H9 (cell line): ENCODE data around the gene GRIK4. TPM values are rescaled to one million over a fixed set of nuclear protein-coding genes. Genes with fewer than 3 reads are reported as not detected.

Source experiments
- DNase-seq: peaks from one replicate; pipeline ENCODE4 v3.0.0-alpha.2; 2017
- H2AFZ ChIP-seq: one replicate; pipeline ENCODE4 v1.6.1; 2013; ENCODE audit warnings: mild to moderate bottlenecking, low read length, control low read depth, moderate library complexity
- H2AK5ac ChIP-seq: 2 replicates; pipeline ENCODE4 v1.6.1; 2013; ENCODE audit warnings: low read length, control low read depth, mixed read lengths; ENCODE audit not compliant: insufficient read length
- H2BK120ac ChIP-seq: one replicate; pipeline ENCODE4 v1.6.1; 2013; ENCODE audit warnings: low read depth, mild to moderate bottlenecking, low read length, control low read depth, inconsistent platforms; ENCODE audit not compliant: poor library complexity, severe bottlenecking
- H2BK12ac ChIP-seq: 2 replicates; pipeline ENCODE4 v1.6.1; 2013; ENCODE audit warnings: low read length, control low read depth, mixed read lengths, low read depth; ENCODE audit not compliant: insufficient read length
- H2BK15ac ChIP-seq: 2 replicates; pipeline ENCODE4 v1.6.1; 2013; ENCODE audit warnings: low read depth, low read length, control low read depth
- H2BK20ac ChIP-seq: one replicate; pipeline ENCODE4 v1.6.1; 2013; ENCODE audit warnings: low read depth, mild to moderate bottlenecking, low read length, control low read depth, inconsistent platforms; ENCODE audit not compliant: poor library complexity, severe bottlenecking
- H2BK5ac ChIP-seq: 2 replicates; pipeline ENCODE4 v1.6.1; 2013; ENCODE audit warnings: low read length, control low read depth, mixed read lengths; ENCODE audit not compliant: insufficient read length
- H3K14ac ChIP-seq: 2 replicates; pipeline ENCODE4 v1.6.1; 2013; ENCODE audit warnings: low read length, control low read depth; ENCODE audit not compliant: insufficient read depth
- H3K18ac ChIP-seq: 2 replicates; pipeline ENCODE4 v1.6.1; 2013; ENCODE audit warnings: low read depth, mild to moderate bottlenecking, mixed read lengths, low read length, control low read depth; ENCODE audit not compliant: insufficient read length
- H3K23ac ChIP-seq: 2 replicates; pipeline ENCODE4 v1.6.1; 2013; ENCODE audit warnings: low read length, control low read depth, mixed read lengths, low read depth; ENCODE audit not compliant: insufficient read length
- H3K23me2 ChIP-seq: 2 replicates; pipeline ENCODE4 v1.6.1; 2013; ENCODE audit warnings: low read depth, mild to moderate bottlenecking, mixed read lengths, low read length, control low read depth; ENCODE audit not compliant: insufficient read length, poor library complexity, severe bottlenecking
- H3K27ac ChIP-seq: 2 replicates; pipeline ENCODE4 v1.5.1; 2013; ENCODE audit warnings: low read length, control low read depth, mixed read lengths, low read depth; ENCODE audit not compliant: insufficient read length
- H3K27me3 ChIP-seq: 2 replicates; pipeline ENCODE4 v1.6.1; 2013; ENCODE audit warnings: low read length, control low read depth, inconsistent platforms; ENCODE audit not compliant: insufficient read depth
- H3K4ac ChIP-seq: 2 replicates; pipeline ENCODE4 v1.6.1; 2013; ENCODE audit warnings: low read depth, mild to moderate bottlenecking, control low read depth, inconsistent platforms, low read length, moderate library complexity
- H3K4me1 ChIP-seq: 2 replicates; pipeline ENCODE4 v1.6.1; 2013; ENCODE audit warnings: low read length, control low read depth, inconsistent platforms; ENCODE audit not compliant: insufficient read depth
- H3K4me2 ChIP-seq: 2 replicates; pipeline ENCODE4 v1.6.1; 2013; ENCODE audit warnings: low read length, control low read depth, mixed read lengths; ENCODE audit not compliant: insufficient read length, insufficient read depth
- H3K56ac ChIP-seq: 2 replicates; pipeline ENCODE4 v1.6.1; 2013; ENCODE audit warnings: low read depth, mild to moderate bottlenecking, mixed read lengths, low read length, control low read depth; ENCODE audit not compliant: insufficient read length
- H3K79me1 ChIP-seq: 2 replicates; pipeline ENCODE4 v1.6.1; 2013; ENCODE audit warnings: low read depth, mild to moderate bottlenecking, moderate library complexity, low read length, control low read depth, inconsistent platforms; ENCODE audit not compliant: insufficient read depth, poor library complexity, severe bottlenecking
- H3K79me2 ChIP-seq: 2 replicates; pipeline ENCODE4 v1.6.1; 2013; ENCODE audit warnings: low read length, control low read depth, inconsistent platforms; ENCODE audit not compliant: insufficient read depth
- H3K9ac ChIP-seq: 2 replicates; pipeline ENCODE4 v1.6.1; 2013; ENCODE audit warnings: low read length, control low read depth, mixed read lengths; ENCODE audit not compliant: insufficient read length; ENCODE audit errors: extremely low read depth
- H3K9me3 ChIP-seq: one replicate; pipeline ENCODE4 v1.6.1; 2013; ENCODE audit warnings: low read depth, low read length, inconsistent platforms; ENCODE audit not compliant: control insufficient read depth
- H3T11ph ChIP-seq: one replicate; pipeline ENCODE4 v1.6.1; 2013; ENCODE audit warnings: mild to moderate bottlenecking, low read length, control low read depth, inconsistent platforms
- H4K20me1 ChIP-seq: one replicate; pipeline ENCODE4 v1.6.1; 2013; ENCODE audit not compliant: control insufficient read depth, insufficient read length, insufficient read depth
- H4K5ac ChIP-seq: 2 replicates; pipeline ENCODE4 v1.6.1; 2013; ENCODE audit warnings: low read depth, mild to moderate bottlenecking, mixed read lengths, low read length, control low read depth; ENCODE audit not compliant: insufficient read length
- H4K8ac ChIP-seq: replicated peaks from 2 replicates; pipeline ENCODE4 v1.6.1; 2013; ENCODE audit warnings: low read length, control low read depth, mixed read lengths, low read depth; ENCODE audit not compliant: insufficient read length
- H4K91ac ChIP-seq: 2 replicates; pipeline ENCODE4 v1.6.1; 2013; ENCODE audit warnings: low read depth, mild to moderate bottlenecking, moderate library complexity, mixed read lengths, low read length, control low read depth; ENCODE audit not compliant: insufficient read length
- H3K27ac Mint-ChIP-seq, 3 experiments: 2 replicates in 2 of 3; 3 replicates in 1 of 3; pipeline ENCODE4 v1.8.0; 2020 to 2021; ENCODE audit warnings: mixed read lengths in 3 of 3, mild to moderate bottlenecking in 1 of 3, moderate library complexity in 1 of 3
- H3K27me3 Mint-ChIP-seq: 2 replicates; pipeline ENCODE4 v1.8.0; 2021; ENCODE audit warnings: low read depth, mild to moderate bottlenecking, moderate library complexity, mixed read lengths
- H3K36me3 Mint-ChIP-seq, 3 experiments: 2 replicates in 2 of 3; 3 replicates in 1 of 3; pipeline ENCODE4 v1.8.0; 2020 to 2021; ENCODE audit warnings: low read depth in 3 of 3, mixed read lengths in 3 of 3; ENCODE audit not compliant: insufficient read depth in 1 of 3
- H3K4me1 Mint-ChIP-seq, 2 experiments: 2 replicates each; pipeline ENCODE4 v1.8.0; 2020; ENCODE audit warnings: mixed read lengths in 2 of 2
- H3K4me3 Mint-ChIP-seq, 2 experiments: 2 replicates in 1 of 2; 3 replicates in 1 of 2; pipeline ENCODE4 v1.8.0; 2020 to 2021; ENCODE audit warnings: mild to moderate bottlenecking in 2 of 2, mixed read lengths in 2 of 2, moderate library complexity in 1 of 2
- H3K9me3 Mint-ChIP-seq, 2 experiments: 2 replicates in 1 of 2; 3 replicates in 1 of 2; pipeline ENCODE4 v1.8.0; 2020; ENCODE audit warnings: mild to moderate bottlenecking in 2 of 2, mixed read lengths in 2 of 2, moderate library complexity in 1 of 2
- CTCF ChIP-seq: fragments of 200-600 bp; sonication (generic); conservative IDR thresholded peaks from 3 replicates; pipeline ENCODE4 v1.8.0; 2021; ENCODE audit warnings: antibody characterized with exemption, mild to moderate bottlenecking
- WGBS: extraction: QIAGEN DNeasy Blood & Tissue Kit; methylation state at CpG from one replicate; pipeline ENCODE4 v1.1.7; 2013; ENCODE audit warnings: missing lambda C conversion rate, low lambda C conversion rate, mixed read lengths; ENCODE audit not compliant: insufficient read length; ENCODE audit errors: extremely low coverage; 5-methylcytosine and 5-hydroxymethylcytosine counted together
- total RNA-seq: library from RNA; stranded (reverse); gene quantifications from 2 replicates; pipeline ENCODE4 v1.2.1, GENCODE V29; 2021

The GRIK4 gene
- total RNA-seq, 1 experiment from 2014 or later = 2.3 TPM

DNA sequence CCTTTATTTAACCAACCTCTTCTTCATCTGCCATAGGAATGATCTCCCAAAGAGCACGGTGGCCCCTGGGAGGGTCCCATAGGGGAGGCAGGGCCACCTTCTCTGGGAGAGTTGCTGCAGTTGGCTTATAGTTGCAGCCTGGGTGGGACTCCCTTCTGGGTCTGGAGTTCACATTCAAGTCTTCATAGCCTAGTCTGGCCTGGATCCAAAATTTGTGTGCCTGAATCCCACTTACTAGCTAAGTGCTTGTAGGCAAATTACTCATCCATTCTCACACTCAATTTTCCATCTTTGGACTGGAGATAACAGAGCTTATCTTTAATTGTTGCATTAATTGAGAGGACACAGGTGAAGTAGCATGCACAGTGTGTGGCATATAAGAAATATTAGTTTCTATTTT, 163.6 kb downstream of the GRIK4 start:
- Histone ChIP-seq H2AFZ (no peak overlapping the region), H4K8ac (no peak overlapping the region), H3K27me3 (no peaks in the 10 kb centered on the region), H3K23ac (no peak overlapping the region), H4K5ac (no peak overlapping the region), H3K9ac (no peak overlapping the region), H3K23me2 (no peaks in the 10 kb centered on the region), H3K4ac (no peak overlapping the region), H2BK15ac (no peak overlapping the region), H4K20me1 (no peaks in the 10 kb centered on the region), H3K9me3 (no peaks in the 10 kb centered on the region), H3K79me2 (no peaks in the 10 kb centered on the region), H3K4me1 (no peaks in the 10 kb centered on the region), H2BK120ac (no peak overlapping the region), H2BK5ac (no peak overlapping the region), H3K18ac (no peak overlapping the region), H2AK5ac (no peak overlapping the region), H3K27ac (no peak overlapping the region), H3K79me1 (no peaks in the 10 kb centered on the region), H3T11ph (no peak overlapping the region), H2BK12ac (no peak overlapping the region), H2BK20ac (no peak overlapping the region), H3K4me2 (no peak overlapping the region), H3K14ac (no peak overlapping the region), H3K56ac (no peak overlapping the region), H4K91ac (no peak overlapping the region)
- WGBS = no CpG with 5 or more reads among the region's 1 CpG
- no peak for TF ChIP-seq CTCF
- DNase-seq = no peak
- Mint-ChIP-seq H3K4me1 (peaks cover 0 to 2% of the 10 kb centered on the region in 2 experiments; a peak in 1 of 4 replicates), H3K36me3 (no peaks in the 10 kb centered on the region; a peak in 1 of 7 replicates), H3K27ac (no peak overlapping the region), H3K4me3 (no peak overlapping the region), H3K27me3 (peaks cover 22% of the 10 kb centered on the region), H3K9me3 (peaks cover 0 to 4% of the 10 kb centered on the region in 2 experiments; a peak in 3 of 5 replicates)
